Retinal pigment epithelial cell (primary cell): ENCODE data around the gene TMEM44.
A peak's percentile ranks its signal among the peaks of the same experiment; 100 is the strongest.

Experiments
- DNase-seq: peaks from one replicate; pipeline ENCODE4 v3.0.0-alpha.2; 2010; ENCODE audit warnings: low read depth
- H3K4me3 ChIP-seq: 2 replicates; pipeline ENCODE4 v1.5.1; 2011; ENCODE audit warnings: mild to moderate bottlenecking, low read length, control low read depth, moderate library complexity
- CTCF ChIP-seq: conservative IDR thresholded peaks from 2 replicates; pipeline ENCODE4 v1.5.1; 2011; ENCODE audit warnings: low read depth, low read length, control low read depth, inconsistent platforms

The TMEM44 gene

GRCh38 chr3:194642769-194643168 lies 9.6 kb upstream of the TMEM44 start:
- no peak for DNase-seq
- TF ChIP-seq CTCF, result no peak
- no peak overlapping the region for H3K4me3 ChIP-seq

GRCh38 chr3:194640829-194641228 lies 7.6 kb upstream of the TMEM44 start:
- no peak overlapping the region for H3K4me3 ChIP-seq
- no peak for DNase-seq
- TF ChIP-seq CTCF, result peak; percentile 50

- DNase-seq, result no peak
- no peak for TF ChIP-seq CTCF
These were observed 5.9 kb upstream of the TMEM44 start for GRCh38 chr3:194638991-194639605.

GRCh38 chr3:194637541-194638400 lies 4.6 kb upstream of the TMEM44 start:
- no peak for TF ChIP-seq CTCF
- no peak for DNase-seq
- no peak overlapping the region for H3K4me3 ChIP-seq

More at GRCh38 chr3:194638991-194639605, 5.9 kb upstream of the TMEM44 start:
- H3K4me3 ChIP-seq, result no peak overlapping the region

GRCh38 chr3:194637066-194637465 lies 3.8 kb upstream of the TMEM44 start:
- DNase-seq, result no peak
- no peak for TF ChIP-seq CTCF
- no peak overlapping the region for H3K4me3 ChIP-seq

GRCh38 chr3:194632809-194633348 lies 340 bp downstream of the TMEM44 start:
- peak overlapping the region; percentile 76 for H3K4me3 ChIP-seq
- no peak for TF ChIP-seq CTCF
- no peak for DNase-seq
